Gastrocnemius medialis (tissue), 4 donors: ENCODE measurements around the gene CR1. TPM values are rescaled to one million over a fixed set of nuclear protein-coding genes. Genes with fewer than 3 reads are reported as not detected.
"Not testable (repeated sequence)": the region's sequence is repeated elsewhere in the genome, so short reads cannot be mapped to it uniquely, and the experiment has no call there.

Source experiments
- ATAC-seq, 2 donors: fragments of 150-250 bp; one replicate each; pipeline ENCODE4 v1.9.1; 2016
- DNase-seq, 2 donors: peaks; one replicate each; pipeline ENCODE4 v3.0.0-alpha.2; 2019
- H3K27ac ChIP-seq, 4 donors: fragments of 200-600 bp; sonication (generic); 1 replicate in 1 of 4; 2 replicates in 3 of 4; pipeline ENCODE4 v1.5.1; 2016 to 2018; ENCODE audit warnings: mild to moderate bottlenecking in 2 of 4, moderate library complexity in 1 of 4
- H3K27me3 ChIP-seq, 3 donors: fragments of 200-600 bp; sonication (generic) in 2 of 3; 1 replicate in 1 of 3; 2 replicates in 2 of 3; pipeline versions ENCODE4 v1.5.1 to v1.6.0; 2016 to 2019; ENCODE audit warnings: mild to moderate bottlenecking in 1 of 3, moderate library complexity in 1 of 3
- H3K36me3 ChIP-seq, 2 donors: fragments of 200-600 bp; sonication (generic) in 1 of 2; one replicate each; pipeline ENCODE4 v1.5.1; 2017 to 2018
- H3K4me1 ChIP-seq, 2 donors: fragments of 200-600 bp; sonication (generic) in 1 of 2; one replicate each; pipeline ENCODE4 v1.5.1; 2016 to 2017; ENCODE audit warnings: mild to moderate bottlenecking in 2 of 2
- H3K4me3 ChIP-seq, 4 donors: fragments of 200-600 bp; sonication (generic) in 3 of 4; 1 replicate in 1 of 4; 2 replicates in 3 of 4; pipeline ENCODE4 v1.5.1; 2016 to 2019; ENCODE audit warnings: mild to moderate bottlenecking in 2 of 4
- H3K9me3 ChIP-seq, 3 donors: fragments of 200-600 bp; sonication (generic) in 2 of 3; 1 replicate in 1 of 3; 2 replicates in 2 of 3; pipeline ENCODE4 v1.5.1; 2016 to 2019
- POLR2A ChIP-seq, 2 donors: fragments of 450-650 bp; IDR thresholded peaks; one replicate each; pipeline ENCODE4 v1.6.1; 2017; ENCODE audit warnings: antibody characterized with exemption in 2 of 2, mild to moderate bottlenecking in 2 of 2, moderate library complexity in 2 of 2
- in situ Hi-C, 4 donors: fragments of 200-750 bp; cut with MboI; loops; one replicate each; pipeline versions ENCODE4 v1.15.0 to v1.8.0; 2017; ENCODE audit warnings: low sequenced_read_pairs in 4 of 4
- intact Hi-C: fragments of 100-400 bp; cut with DNase I; formaldehyde crosslinking; loops from one replicate; pipeline ENCODE4 v1.15.1; 2023; ENCODE audit warnings: low total_unique reads
- total RNA-seq, 4 donors: library from RNA; depleted of rRNA; stranded (reverse); fragments of >200 nt; gene quantifications; one replicate each; pipeline versions ENCODE4 v1.1.0 to v1.2.3, GENCODE V29; 2016
- TF ChIP-seq, protein P1 (sequence below), 5 experiments: fragments of 450-650 bp in 3 of 5; fragments of 200-600 bp in 2 of 5; sonication (generic) in 2 of 5; IDR thresholded peaks in 4 of 5; conservative IDR thresholded peaks in 1 of 5; 1 replicate in 4 of 5; 2 replicates in 1 of 5; pipeline ENCODE4 v1.5.1; 2016 to 2019; ENCODE audit warnings: antibody characterized with exemption in 5 of 5, mild to moderate bottlenecking in 3 of 5, moderate library complexity in 3 of 5

CR1 gene
- total RNA-seq, 4 donors from 2014 or later, result 0.66 to 2.4 (median 1.7) TPM

DNA sequence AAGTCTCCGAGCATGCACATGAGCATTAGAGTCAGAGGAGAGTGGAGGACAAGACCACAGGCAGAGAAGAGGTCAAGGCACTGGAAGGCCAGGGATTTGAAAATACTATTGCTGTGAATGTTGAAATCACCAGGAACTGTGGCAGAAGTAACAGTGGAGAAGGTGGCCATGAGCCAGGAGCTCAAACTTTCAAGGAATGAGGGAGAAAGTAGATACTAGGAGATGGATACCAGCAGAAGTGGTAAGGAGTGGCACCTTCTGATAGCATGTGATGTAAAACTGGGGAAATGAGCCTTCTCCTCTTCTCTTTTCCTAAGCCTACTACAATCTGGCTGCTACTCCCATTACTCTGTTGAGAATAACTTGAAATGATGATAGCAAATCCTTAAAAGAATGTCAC is 1.8 kb upstream of the CR1 start:
- TF ChIP-seq, protein P1, sequence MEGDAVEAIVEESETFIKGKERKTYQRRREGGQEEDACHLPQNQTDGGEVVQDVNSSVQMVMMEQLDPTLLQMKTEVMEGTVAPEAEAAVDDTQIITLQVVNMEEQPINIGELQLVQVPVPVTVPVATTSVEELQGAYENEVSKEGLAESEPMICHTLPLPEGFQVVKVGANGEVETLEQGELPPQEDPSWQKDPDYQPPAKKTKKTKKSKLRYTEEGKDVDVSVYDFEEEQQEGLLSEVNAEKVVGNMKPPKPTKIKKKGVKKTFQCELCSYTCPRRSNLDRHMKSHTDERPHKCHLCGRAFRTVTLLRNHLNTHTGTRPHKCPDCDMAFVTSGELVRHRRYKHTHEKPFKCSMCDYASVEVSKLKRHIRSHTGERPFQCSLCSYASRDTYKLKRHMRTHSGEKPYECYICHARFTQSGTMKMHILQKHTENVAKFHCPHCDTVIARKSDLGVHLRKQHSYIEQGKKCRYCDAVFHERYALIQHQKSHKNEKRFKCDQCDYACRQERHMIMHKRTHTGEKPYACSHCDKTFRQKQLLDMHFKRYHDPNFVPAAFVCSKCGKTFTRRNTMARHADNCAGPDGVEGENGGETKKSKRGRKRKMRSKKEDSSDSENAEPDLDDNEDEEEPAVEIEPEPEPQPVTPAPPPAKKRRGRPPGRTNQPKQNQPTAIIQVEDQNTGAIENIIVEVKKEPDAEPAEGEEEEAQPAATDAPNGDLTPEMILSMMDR (IDR thresholded peaks at IDR 0.05 in 4 of 5, conservative IDR thresholded peaks at IDR 0.05 in 1 of 5), result no peak
- no peak for TF ChIP-seq POLR2A (IDR thresholded peaks at IDR 0.05)
- Histone ChIP-seq H3K4me1 (peaks cover 0 to 4% of the 10 kb centered on the region in 2 donors), H3K36me3 (no peaks in the 10 kb centered on the region), H3K27ac (no peak overlapping the region), H3K9me3 (no peaks in the 10 kb centered on the region), H3K4me3 (no peak overlapping the region), H3K27me3 (peaks cover 32 to 44% (median 35%) of the 10 kb centered on the region in 3 donors)
- DNase-seq, result no peak
- ATAC-seq, result no peak
- in situ Hi-C loops (no loop called here), intact Hi-C loops (no loop called here)

DNA sequence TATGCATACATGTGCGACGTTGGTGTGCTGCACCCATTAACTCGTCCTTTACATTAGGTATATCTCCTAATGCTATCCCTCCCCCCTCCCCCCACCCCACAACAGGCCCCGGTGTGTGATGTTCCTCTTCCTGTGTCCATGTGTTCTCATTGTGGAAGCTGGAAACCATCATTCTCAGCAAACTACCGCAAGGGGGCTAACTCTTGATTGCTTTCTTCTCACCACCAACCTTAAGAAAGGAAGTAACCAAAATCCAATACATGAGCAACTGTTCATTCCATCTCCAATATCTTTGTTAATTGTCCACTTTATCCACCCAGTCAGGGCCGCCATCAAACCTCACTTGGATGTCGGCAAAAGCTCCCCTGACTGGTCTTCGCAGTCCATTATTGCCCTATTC is 676 bp upstream of the CR1 start:
- DNase-seq, H3K27ac ChIP-seq, ATAC-seq, in situ Hi-C loops, H3K4me1 ChIP-seq, H3K36me3 ChIP-seq, H3K9me3 ChIP-seq, intact Hi-C loops: not testable (repeated sequence)
- Histone ChIP-seq H3K4me3 (peak overlapping the region in 1 of 4 donors; percentile 41), H3K27me3 (peaks cover 32 to 44% (median 35%) of the 10 kb centered on the region in 3 donors)

DNA sequence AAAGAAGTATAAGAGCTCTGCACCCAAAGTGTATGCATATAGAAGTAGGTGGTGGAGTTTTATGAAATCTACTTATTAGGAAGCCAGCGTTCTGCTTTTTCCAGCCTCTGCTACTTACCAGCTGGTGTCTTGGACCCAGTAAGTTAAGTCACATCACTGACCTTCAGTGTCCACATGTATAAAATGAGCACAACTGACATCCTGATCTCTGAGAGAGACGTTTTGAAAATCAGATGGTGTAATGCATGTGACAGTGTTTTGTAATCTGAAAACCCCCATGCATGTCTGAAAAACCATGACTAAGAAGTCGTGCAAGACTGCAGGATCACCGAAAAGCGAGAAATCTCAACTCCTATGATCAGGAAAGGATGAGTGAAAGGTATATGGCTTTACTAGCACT is 2.0 kb downstream of the CR1 start:
- no peak overlapping the region for H3K4me3 ChIP-seq
- intact Hi-C loops (loop anchor here (2.0 kb wide), 1 partner anchor 413 kb away; no protein-coding TSS in a partner anchor), in situ Hi-C loops (no loop called here)
- ATAC-seq, result no peak
- no peaks in the 10 kb centered on the region for H3K36me3 ChIP-seq
- H3K4me1 ChIP-seq, result peaks cover 0 to 4% of the 10 kb centered on the region in 2 donors
- H3K9me3 ChIP-seq, result no peaks in the 10 kb centered on the region
- H3K27ac ChIP-seq, result no peak overlapping the region
- DNase-seq, result no peak
- peaks cover 34 to 39% (median 37%) of the 10 kb centered on the region in 3 donors for H3K27me3 ChIP-seq
- TF ChIP-seq POLR2A (IDR thresholded peaks at IDR 0.05), result no peak
- TF ChIP-seq, protein P1 (IDR thresholded peaks at IDR 0.05 in 4 of 5, conservative IDR thresholded peaks at IDR 0.05 in 1 of 5), result no peak

DNA sequence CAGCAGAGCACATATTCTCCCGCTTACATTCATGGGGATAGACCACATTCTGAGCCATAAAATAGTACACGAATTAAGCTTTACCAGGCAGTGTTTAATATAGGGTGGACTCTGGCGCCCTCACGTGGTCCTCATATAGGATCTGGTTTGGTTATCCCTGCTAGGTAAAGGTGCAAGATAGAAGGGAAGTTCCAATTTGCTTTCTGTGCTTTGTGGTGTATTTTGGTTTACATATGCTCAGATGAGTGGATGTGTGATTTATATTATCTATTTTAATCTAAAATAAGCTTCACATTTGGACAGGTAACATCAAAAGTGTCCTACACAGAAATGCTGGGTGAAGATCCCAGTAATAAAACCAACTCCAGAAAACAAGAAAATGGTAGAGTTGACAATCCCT is 3.6 kb downstream of the CR1 start:
- Histone ChIP-seq H3K27ac (no peak overlapping the region), H3K27me3 (peaks cover 30 to 34% (median 32%) of the 10 kb centered on the region in 3 donors), H3K9me3 (no peaks in the 10 kb centered on the region), H3K4me3 (no peak overlapping the region), H3K4me1 (peaks cover 0 to 4% of the 10 kb centered on the region in 2 donors), H3K36me3 (no peaks in the 10 kb centered on the region)
- intact Hi-C loops (loop anchor here (2.0 kb wide), 1 partner anchor 415 kb away; no protein-coding TSS in a partner anchor), in situ Hi-C loops (no loop called here)
- DNase-seq, result peak; percentile 14 to 39
- no peak for TF ChIP-seq POLR2A (IDR thresholded peaks at IDR 0.05)
- TF ChIP-seq, protein P1 (IDR thresholded peaks at IDR 0.05 in 4 of 5, conservative IDR thresholded peaks at IDR 0.05 in 1 of 5), result peak; percentile 38 to 67 (median 57)
- ATAC-seq, result peak in 1 of 2 donors; percentile 44

DNA sequence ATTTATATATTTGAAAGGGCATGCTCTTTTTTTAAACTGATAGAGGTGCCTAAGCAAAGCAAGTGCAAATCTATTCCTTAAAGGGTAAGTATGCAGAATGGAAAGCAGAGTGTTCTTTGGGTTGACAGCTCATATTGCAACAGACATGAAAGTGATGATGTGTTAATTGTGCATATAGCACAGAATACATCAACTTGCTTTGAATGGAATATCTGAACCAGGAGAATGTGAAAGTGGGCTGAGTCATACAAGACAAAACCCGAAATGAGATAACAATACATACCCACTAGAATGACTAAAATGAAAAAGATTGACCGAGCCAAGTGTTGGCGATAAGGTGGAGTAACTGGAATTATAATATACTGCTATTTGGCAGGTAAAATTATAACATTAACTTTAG is 4.3 kb downstream of the CR1 start:
- no peaks in the 10 kb centered on the region for H3K36me3 ChIP-seq
- H3K27me3 ChIP-seq, result peaks cover 30 to 38% (median 32%) of the 10 kb centered on the region in 3 donors
- H3K4me1 ChIP-seq, result peaks cover 0 to 4% of the 10 kb centered on the region in 2 donors
- TF ChIP-seq, protein P1 (IDR thresholded peaks at IDR 0.05 in 4 of 5, conservative IDR thresholded peaks at IDR 0.05 in 1 of 5), result no peak
- TF ChIP-seq POLR2A (IDR thresholded peaks at IDR 0.05), result no peak
- intact Hi-C loops (no loop called here), in situ Hi-C loops (no loop called here)
- no peaks in the 10 kb centered on the region for H3K9me3 ChIP-seq
- no peak overlapping the region for H3K27ac ChIP-seq
- ATAC-seq (no peak), DNase-seq (no peak)
- no peak overlapping the region for H3K4me3 ChIP-seq
